ENCODE results near the gene ZNF135. TPM values are rescaled to one million over a fixed set of nuclear protein-coding genes. Genes with fewer than 3 reads are reported as not detected.

The ZNF135 gene
- total RNA-seq, 2 experiments from 2014 or later: 1.2 to 1.4 TPM

DNA sequence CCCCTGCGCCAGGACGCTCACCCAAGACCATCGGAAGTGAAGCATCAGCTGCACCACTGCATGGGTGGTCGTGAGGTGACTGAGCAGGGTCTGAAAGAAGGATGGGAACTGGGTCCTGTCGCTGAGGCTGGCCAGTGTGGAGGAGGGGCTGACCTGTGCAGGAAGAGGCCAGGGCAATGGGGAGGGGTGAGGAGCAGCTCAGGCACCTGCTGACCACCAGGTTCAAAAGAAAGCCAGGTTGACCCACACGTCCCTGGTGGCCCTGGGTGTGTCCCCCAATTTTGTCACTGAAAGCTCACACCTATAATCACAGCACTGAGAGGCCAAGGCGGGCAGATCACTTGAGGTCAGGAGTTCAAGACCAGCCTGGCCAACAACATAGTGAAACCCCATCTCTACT, 39.0 kb upstream of the ZNF135 start:
- DNase-seq: no peak
- H3K36me3 Mint-ChIP-seq (ENCODE audit: low read depth): no peaks in the 10 kb centered on the region
- H3K27ac Mint-ChIP-seq: no peak overlapping the region
- H3K4me1 Mint-ChIP-seq (ENCODE audit: low read depth): peaks cover 1% of the 10 kb centered on the region
- peaks cover 20% of the 10 kb centered on the region for H3K9me3 Mint-ChIP-seq
- ChIA-PET CTCF (no interaction called here), POLR2A (no interaction called here)
- peaks cover 4% of the 10 kb centered on the region for H3K27me3 Mint-ChIP-seq
- H3K4me3 Mint-ChIP-seq: no peak overlapping the region
- TF ChIP-seq, protein P1, sequence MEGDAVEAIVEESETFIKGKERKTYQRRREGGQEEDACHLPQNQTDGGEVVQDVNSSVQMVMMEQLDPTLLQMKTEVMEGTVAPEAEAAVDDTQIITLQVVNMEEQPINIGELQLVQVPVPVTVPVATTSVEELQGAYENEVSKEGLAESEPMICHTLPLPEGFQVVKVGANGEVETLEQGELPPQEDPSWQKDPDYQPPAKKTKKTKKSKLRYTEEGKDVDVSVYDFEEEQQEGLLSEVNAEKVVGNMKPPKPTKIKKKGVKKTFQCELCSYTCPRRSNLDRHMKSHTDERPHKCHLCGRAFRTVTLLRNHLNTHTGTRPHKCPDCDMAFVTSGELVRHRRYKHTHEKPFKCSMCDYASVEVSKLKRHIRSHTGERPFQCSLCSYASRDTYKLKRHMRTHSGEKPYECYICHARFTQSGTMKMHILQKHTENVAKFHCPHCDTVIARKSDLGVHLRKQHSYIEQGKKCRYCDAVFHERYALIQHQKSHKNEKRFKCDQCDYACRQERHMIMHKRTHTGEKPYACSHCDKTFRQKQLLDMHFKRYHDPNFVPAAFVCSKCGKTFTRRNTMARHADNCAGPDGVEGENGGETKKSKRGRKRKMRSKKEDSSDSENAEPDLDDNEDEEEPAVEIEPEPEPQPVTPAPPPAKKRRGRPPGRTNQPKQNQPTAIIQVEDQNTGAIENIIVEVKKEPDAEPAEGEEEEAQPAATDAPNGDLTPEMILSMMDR (IDR thresholded peaks at IDR 0.05): no peak
- intact Hi-C loops (cut with micrococcal nuclease): loop anchor here (5.0 kb wide), 1 partner anchor 137 kb away; no protein-coding TSS in a partner anchor
- no peak for ATAC-seq

GRCh38 chr19:58021541-58022282, 37.4 kb upstream of the ZNF135 start:
- POLR2A ChIA-PET: interaction anchor here (1.0 kb wide), 1 partner anchor 162 kb away, joined by 3 read pairs; no protein-coding TSS in a partner anchor
- H3K4me1 Mint-ChIP-seq (ENCODE audit: low read depth): peaks cover 1% of the 10 kb centered on the region
- H3K4me3 Mint-ChIP-seq: no peak overlapping the region
- H3K36me3 Mint-ChIP-seq (ENCODE audit: low read depth): no peaks in the 10 kb centered on the region
- H3K27ac Mint-ChIP-seq: no peak overlapping the region
- peaks cover 4% of the 10 kb centered on the region for H3K27me3 Mint-ChIP-seq
- intact Hi-C loops (cut with micrococcal nuclease): loop anchor here (5.0 kb wide), 1 partner anchor 136 kb away; no protein-coding TSS in a partner anchor
- ATAC-seq (peak; percentile 100), DNase-seq (peak; percentile 81)
- H3K9me3 Mint-ChIP-seq: peaks cover 26% of the 10 kb centered on the region
- CTCF ChIA-PET: interaction anchor here (0.7 to 1.6 kb wide), 10 partner anchors 13 to 160 kb away, joined by 3 to 5 read pairs (median 3); partner anchors contain the start of gene ZNF135
- TF ChIP-seq, protein P1 (IDR thresholded peaks at IDR 0.05): peak; percentile 67

DNA sequence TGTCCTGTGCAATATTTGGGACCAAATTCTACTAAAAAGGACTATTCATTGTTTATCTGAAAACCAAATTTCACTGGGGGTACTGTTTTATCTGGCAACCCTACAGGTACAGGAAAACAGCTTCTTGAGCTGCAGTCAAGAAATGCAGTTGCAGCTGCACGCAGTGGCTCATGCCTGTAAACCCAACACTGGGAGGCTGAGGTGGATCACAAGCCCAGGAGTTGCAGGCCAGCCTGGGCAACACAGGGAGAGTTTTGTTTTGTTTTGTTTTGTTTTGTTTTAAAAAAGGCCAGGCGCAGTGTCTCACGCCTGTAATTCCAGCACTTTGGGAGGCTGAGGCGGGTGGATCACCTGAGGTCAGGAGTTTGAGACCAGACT, 36.8 kb upstream of the ZNF135 start:
- H3K27ac Mint-ChIP-seq: peak overlapping the region; percentile 69
- TF ChIP-seq, protein P1 (IDR thresholded peaks at IDR 0.05): no peak

GRCh38 chr19:58024661-58025060, 34.4 kb upstream of the ZNF135 start:
- ChIA-PET CTCF (no interaction called here), POLR2A (interaction anchor here (0.6 kb wide), 1 partner anchor 22 kb away, joined by 4 read pairs; the partner anchor contains the start of gene ZNF606)
- intact Hi-C loops (cut with micrococcal nuclease): loop anchor here (5.0 kb wide), 1 partner anchor 133 kb away; no protein-coding TSS in a partner anchor
- TF ChIP-seq, protein P1 (IDR thresholded peaks at IDR 0.05): no peak
- Mint-ChIP-seq H3K4me3 (no peak overlapping the region), H3K9me3 (peaks cover 28% of the 10 kb centered on the region), H3K27me3 (peaks cover 2% of the 10 kb centered on the region), H3K27ac (no peak overlapping the region), H3K4me1 (ENCODE audit: low read depth) (peaks cover 1% of the 10 kb centered on the region), H3K36me3 (ENCODE audit: low read depth) (peaks cover 2% of the 10 kb centered on the region)
- ATAC-seq: no peak
- DNase-seq: no peak

More for the DNA sequence above, 36.8 kb upstream of the ZNF135 start:
- Mint-ChIP-seq H3K36me3 (ENCODE audit: low read depth) (no peaks in the 10 kb centered on the region), H3K27me3 (peaks cover 2% of the 10 kb centered on the region), H3K4me3 (no peak overlapping the region), H3K9me3 (peaks cover 26% of the 10 kb centered on the region), H3K4me1 (ENCODE audit: low read depth) (peaks cover 1% of the 10 kb centered on the region)
- intact Hi-C loops (cut with micrococcal nuclease): loop anchor here (5.0 kb wide), 1 partner anchor 135 kb away; no protein-coding TSS in a partner anchor
- DNase-seq (no peak), ATAC-seq (no peak)
- ChIA-PET CTCF (interaction anchor here (0.7 to 1.6 kb wide), 10 partner anchors 13 to 160 kb away, joined by 3 to 5 read pairs (median 3); partner anchors contain the start of gene ZNF135), POLR2A (interaction anchor here (1.0 kb wide), 1 partner anchor 161 kb away, joined by 3 read pairs; no protein-coding TSS in a partner anchor)
